Vagina (tissue), 2 donors: ENCODE measurements around the gene DYRK1A. TPM values are rescaled to one million over a fixed set of nuclear protein-coding genes. Genes with fewer than 3 reads are reported as not detected.

Experiments used
- DNase-seq, 2 donors: peaks; one replicate each; pipeline ENCODE4 v3.0.0-alpha.2; 2017; ENCODE audit errors: extremely low spot score in 2 of 2
- H3K27ac ChIP-seq: fragments of 200-600 bp; sonication (generic); one replicate; pipeline ENCODE4 v1.5.1; 2019
- H3K27me3 ChIP-seq: fragments of 200-600 bp; sonication (generic); one replicate; pipeline ENCODE4 v1.5.1; 2019
- H3K36me3 ChIP-seq, 2 donors: fragments of 200-600 bp; sonication (generic); one replicate each; pipeline ENCODE4 v1.5.1; 2017 to 2019
- H3K4me1 ChIP-seq: fragments of 200-600 bp; sonication (generic); one replicate; pipeline ENCODE4 v1.5.1; 2019
- H3K4me3 ChIP-seq, 2 donors: fragments of 200-600 bp; sonication (generic); 1 replicate in 1 of 2; 2 replicates in 1 of 2; pipeline ENCODE4 v1.5.1; 2016 to 2019
- H3K9me3 ChIP-seq: fragments of 200-600 bp; sonication (generic); one replicate; pipeline ENCODE4 v1.5.1; 2019
- POLR2A ChIP-seq, 2 donors: fragments of 450-650 bp; IDR thresholded peaks; one replicate each; pipeline ENCODE4 v1.6.1; 2017; ENCODE audit warnings: antibody characterized with exemption in 2 of 2, mild to moderate bottlenecking in 2 of 2, moderate library complexity in 2 of 2
- POLR2AphosphoS5 ChIP-seq, 2 donors: sonication (generic); formaldehyde crosslinking; IDR thresholded peaks; one replicate each; pipeline ENCODE4 v1.9.0; 2017; ENCODE audit warnings: antibody characterized with exemption in 2 of 2, mild to moderate bottlenecking in 2 of 2, low read depth in 1 of 2; ENCODE audit not compliant: insufficient read depth in 1 of 2
- intact Hi-C: fragments of 100-400 bp; cut with DNase I; formaldehyde crosslinking; loops from one replicate; pipeline ENCODE4 v1.15.1; 2023
- total RNA-seq: library from RNA; depleted of rRNA; stranded (reverse); fragments of >200 nt; gene quantifications from one replicate; pipeline ENCODE4 v1.2.3, GENCODE V29; 2016
- TF ChIP-seq, protein P1 (sequence below), 3 experiments: fragments of 450-650 bp in 2 of 3; fragments of 200-600 bp in 1 of 3; sonication (generic) in 1 of 3; IDR thresholded peaks; one replicate each; pipeline ENCODE4 v1.5.1; 2017 to 2019; ENCODE audit warnings: antibody characterized with exemption in 3 of 3, mild to moderate bottlenecking in 2 of 3, moderate library complexity in 2 of 3

Gene DYRK1A
- total RNA-seq, 1 donor from 2014 or later: 78.1 TPM

DNA sequence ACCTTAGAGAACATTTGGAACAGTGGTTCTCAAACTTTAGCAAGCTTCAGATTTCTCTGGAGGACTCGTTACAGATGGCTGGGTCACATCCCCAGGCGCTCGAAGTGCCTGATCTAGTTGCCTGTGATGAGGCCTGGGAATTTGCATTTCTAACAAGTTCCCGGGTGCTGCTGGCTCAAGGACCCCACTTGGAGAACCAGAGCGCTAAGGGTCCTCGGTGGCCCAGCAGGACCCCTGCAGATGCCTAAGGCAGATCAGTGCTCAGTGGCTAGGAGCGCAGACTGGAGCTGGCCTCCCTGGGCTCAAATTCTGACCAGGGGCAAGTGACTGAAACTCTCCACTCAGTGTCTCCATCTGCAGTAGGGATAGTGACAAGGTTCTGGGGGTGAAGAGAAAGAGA lies 208.2 kb downstream of the DYRK1A start:
- H3K4me3 ChIP-seq: no peak overlapping the region
- TF ChIP-seq POLR2A (IDR thresholded peaks at IDR 0.05) (no peak), POLR2AphosphoS5 (IDR thresholded peaks at IDR 0.05; ENCODE audit: insufficient read depth in 1 of 2, low read depth in 1 of 2) (no peak)
- TF ChIP-seq, protein P1, sequence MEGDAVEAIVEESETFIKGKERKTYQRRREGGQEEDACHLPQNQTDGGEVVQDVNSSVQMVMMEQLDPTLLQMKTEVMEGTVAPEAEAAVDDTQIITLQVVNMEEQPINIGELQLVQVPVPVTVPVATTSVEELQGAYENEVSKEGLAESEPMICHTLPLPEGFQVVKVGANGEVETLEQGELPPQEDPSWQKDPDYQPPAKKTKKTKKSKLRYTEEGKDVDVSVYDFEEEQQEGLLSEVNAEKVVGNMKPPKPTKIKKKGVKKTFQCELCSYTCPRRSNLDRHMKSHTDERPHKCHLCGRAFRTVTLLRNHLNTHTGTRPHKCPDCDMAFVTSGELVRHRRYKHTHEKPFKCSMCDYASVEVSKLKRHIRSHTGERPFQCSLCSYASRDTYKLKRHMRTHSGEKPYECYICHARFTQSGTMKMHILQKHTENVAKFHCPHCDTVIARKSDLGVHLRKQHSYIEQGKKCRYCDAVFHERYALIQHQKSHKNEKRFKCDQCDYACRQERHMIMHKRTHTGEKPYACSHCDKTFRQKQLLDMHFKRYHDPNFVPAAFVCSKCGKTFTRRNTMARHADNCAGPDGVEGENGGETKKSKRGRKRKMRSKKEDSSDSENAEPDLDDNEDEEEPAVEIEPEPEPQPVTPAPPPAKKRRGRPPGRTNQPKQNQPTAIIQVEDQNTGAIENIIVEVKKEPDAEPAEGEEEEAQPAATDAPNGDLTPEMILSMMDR (IDR thresholded peaks at IDR 0.05): no peak
- peaks cover 5% of the 10 kb centered on the region for H3K9me3 ChIP-seq
- H3K4me1 ChIP-seq: no peaks in the 10 kb centered on the region
- DNase-seq: no peak
- no peaks in the 10 kb centered on the region for H3K27me3 ChIP-seq
- H3K36me3 ChIP-seq: no peaks in the 10 kb centered on the region
- no peak overlapping the region for H3K27ac ChIP-seq
- intact Hi-C loops: no loop called here

- intact Hi-C loops: no loop called here
- no peak overlapping the region for H3K4me3 ChIP-seq
- peaks cover 5% of the 10 kb centered on the region for H3K9me3 ChIP-seq
- DNase-seq: no peak
- TF ChIP-seq POLR2AphosphoS5 (IDR thresholded peaks at IDR 0.05; ENCODE audit: insufficient read depth in 1 of 2, low read depth in 1 of 2) (no peak), POLR2A (IDR thresholded peaks at IDR 0.05) (no peak)
- TF ChIP-seq, protein P1 (IDR thresholded peaks at IDR 0.05): no peak
- H3K27me3 ChIP-seq: no peaks in the 10 kb centered on the region
- no peaks in the 10 kb centered on the region for H3K4me1 ChIP-seq
- no peaks in the 10 kb centered on the region for H3K36me3 ChIP-seq
- no peak overlapping the region for H3K27ac ChIP-seq
These were observed 209.0 kb downstream of the DYRK1A start for GRCh38 chr21:37575580-37575979.

Other genes with a start within 250 kb of the DYRK1A start
- gene VPS26C, start 99.4 kb upstream of the DYRK1A start, total RNA-seq: 49.6 TPM